Skeletal muscle tissue (tissue), 4 donors: ENCODE measurements around the gene BMPR2. TPM values are rescaled to one million over a fixed set of nuclear protein-coding genes. Genes with fewer than 3 reads are reported as not detected.
"Not testable (repeated sequence)": the region's sequence is repeated elsewhere in the genome, so short reads cannot be mapped to it uniquely, and the experiment has no call there.

Source experiments
- H3K27ac ChIP-seq: one replicate; pipeline ENCODE4 v1.7.0; 2013; ENCODE audit warnings: mild to moderate bottlenecking, low read depth, low read length, inconsistent platforms
- H3K27me3 ChIP-seq, 3 donors: one replicate each; pipeline ENCODE4 v1.7.0; 2013; ENCODE audit warnings: low read length in 3 of 3; ENCODE audit not compliant: control insufficient read depth in 3 of 3, insufficient read depth in 3 of 3
- H3K36me3 ChIP-seq, 3 donors: one replicate each; pipeline ENCODE4 v1.7.0; 2013; ENCODE audit warnings: low read length in 3 of 3; ENCODE audit not compliant: control insufficient read depth in 3 of 3, insufficient read depth in 3 of 3
- H3K4me1 ChIP-seq, 3 donors: one replicate each; pipeline ENCODE4 v1.7.0; 2013; ENCODE audit warnings: low read length in 3 of 3, mild to moderate bottlenecking in 3 of 3; ENCODE audit not compliant: control insufficient read depth in 3 of 3, insufficient read depth in 3 of 3
- H3K4me3 ChIP-seq, 3 donors: one replicate each; pipeline ENCODE4 v1.7.0; 2013; ENCODE audit warnings: low read length in 3 of 3
- H3K9ac ChIP-seq, 3 donors: one replicate each; pipeline ENCODE4 v1.7.0; 2013; ENCODE audit warnings: low read length in 3 of 3, mild to moderate bottlenecking in 3 of 3, moderate library complexity in 2 of 3, low read depth in 1 of 3
- H3K9me3 ChIP-seq, 3 donors: one replicate each; pipeline ENCODE4 v1.7.0; 2013; ENCODE audit warnings: low read length in 3 of 3; ENCODE audit not compliant: control insufficient read depth in 3 of 3
- total RNA-seq: library from RNA; depleted of rRNA; stranded (reverse); fragments of >200 nt; gene quantifications from one replicate; pipeline ENCODE4 v1.2.3, GENCODE V29; 2014
- donor health status: Osteomylitis.

The BMPR2 gene
- total RNA-seq, 1 donor from 2014 or later, result 24.0 TPM

- Histone ChIP-seq H3K9me3 (no peaks in the 10 kb centered on the region), H3K9ac (peak overlapping the region; percentile 86 to 98 (median 93)), H3K36me3 (no peaks in the 10 kb centered on the region), H3K4me3 (peak overlapping the region; percentile 86 to 97 (median 90)), H3K27me3 (no peaks in the 10 kb centered on the region), H3K27ac (peak overlapping the region; percentile 99), H3K4me1 (peaks cover 17 to 24% (median 23%) of the 10 kb centered on the region in 3 donors)
Observed at GRCh38 chr2:202378662-202379358, 2.7 kb downstream of the BMPR2 start.

DNA sequence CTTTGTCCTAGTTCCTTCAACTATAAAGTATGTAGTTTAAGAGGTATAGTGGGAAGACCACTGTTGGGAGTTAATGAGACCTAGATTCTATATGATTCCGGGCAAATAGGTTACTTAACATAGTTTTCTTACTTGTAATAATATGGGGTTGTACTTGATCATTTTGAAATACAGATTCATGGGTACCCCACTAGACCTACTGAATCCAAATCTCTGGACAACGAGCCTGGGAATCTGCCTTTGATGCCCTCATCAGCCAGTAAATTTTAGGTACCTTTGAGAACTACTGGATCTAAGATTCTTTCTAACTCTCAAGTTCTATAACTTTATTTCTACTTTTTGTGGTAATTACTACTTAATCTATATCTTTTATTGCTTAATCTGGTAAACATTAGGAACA lies 6.6 kb downstream of the BMPR2 start:
- H3K27ac ChIP-seq, result no peak overlapping the region
- no peaks in the 10 kb centered on the region for H3K36me3 ChIP-seq
- H3K9ac ChIP-seq, result no peak overlapping the region
- no peak overlapping the region for H3K4me3 ChIP-seq
- peaks cover 10 to 20% (median 18%) of the 10 kb centered on the region in 3 donors for H3K4me1 ChIP-seq
- H3K9me3 ChIP-seq, result no peaks in the 10 kb centered on the region
- H3K27me3 ChIP-seq, result no peaks in the 10 kb centered on the region

- H3K9me3 ChIP-seq, H3K27ac ChIP-seq, H3K27me3 ChIP-seq, H3K9ac ChIP-seq, H3K4me3 ChIP-seq, H3K36me3 ChIP-seq: not testable (repeated sequence)
- H3K4me1 ChIP-seq, result peaks cover 3 to 12% (median 7%) of the 10 kb centered on the region in 3 donors
Observed at GRCh38 chr2:202386495-202386894, 10.4 kb downstream of the BMPR2 start.

DNA sequence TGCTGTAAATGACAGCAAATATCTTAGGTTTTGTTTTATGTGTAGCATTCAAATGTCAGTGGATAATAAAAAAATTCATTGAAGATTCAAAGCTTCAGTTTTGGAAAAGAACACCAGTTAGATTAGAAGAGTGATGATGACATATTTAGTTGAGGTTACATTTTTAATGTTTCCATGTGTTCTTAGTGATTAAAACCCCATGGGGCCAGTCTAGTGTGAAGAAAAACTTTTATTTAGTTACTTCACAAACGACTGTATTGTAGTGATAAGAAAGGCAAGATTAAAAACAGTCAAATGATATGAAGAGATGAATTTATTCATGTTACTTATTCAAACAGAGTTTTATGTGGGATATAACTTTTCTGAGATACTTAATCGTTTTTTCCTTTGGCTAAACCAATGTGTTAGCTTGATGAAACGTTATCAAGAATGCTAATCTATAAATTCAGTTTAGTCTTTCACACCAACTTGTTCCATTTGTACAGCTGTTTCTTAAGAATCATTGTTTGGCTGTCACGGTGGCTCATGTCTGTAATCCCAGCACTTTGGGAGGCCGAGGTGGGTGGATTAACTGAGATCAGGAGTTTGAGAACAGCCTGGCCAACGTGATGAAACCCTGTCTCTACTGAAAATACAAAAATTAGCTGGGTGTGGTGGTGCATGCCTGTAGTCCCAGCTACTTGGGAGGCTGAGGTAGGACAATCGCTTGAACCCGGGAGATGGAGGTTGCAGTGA lies 11.6 kb downstream of the BMPR2 start:
- Histone ChIP-seq H3K36me3 (no peaks in the 10 kb centered on the region), H3K9ac (no peak overlapping the region), H3K9me3 (no peaks in the 10 kb centered on the region), H3K27me3 (no peaks in the 10 kb centered on the region), H3K4me3 (no peak overlapping the region), H3K4me1 (peaks cover 2 to 10% (median 6%) of the 10 kb centered on the region in 3 donors), H3K27ac (no peak overlapping the region)

GRCh38 chr2:202400941-202401340 lies 24.8 kb downstream of the BMPR2 start:
- Histone ChIP-seq H3K9me3 (no peaks in the 10 kb centered on the region), H3K27me3 (no peaks in the 10 kb centered on the region), H3K9ac (no peak overlapping the region), H3K36me3 (peaks cover 0 to 2% (median 0%) of the 10 kb centered on the region in 3 donors), H3K4me3 (no peak overlapping the region), H3K27ac (no peak overlapping the region), H3K4me1 (no peaks in the 10 kb centered on the region)

- H3K4me3 ChIP-seq, result no peak overlapping the region
- H3K27ac ChIP-seq, result no peak overlapping the region
- H3K9ac ChIP-seq, result no peak overlapping the region
- peaks cover 0 to 2% (median 0%) of the 10 kb centered on the region in 3 donors for H3K36me3 ChIP-seq
- no peaks in the 10 kb centered on the region for H3K9me3 ChIP-seq
- H3K27me3 ChIP-seq, result no peaks in the 10 kb centered on the region
- peaks cover 0 to 7% (median 2%) of the 10 kb centered on the region in 3 donors for H3K4me1 ChIP-seq
Observed at GRCh38 chr2:202405798-202406197, 29.7 kb downstream of the BMPR2 start.

- Histone ChIP-seq H3K27me3 (no peaks in the 10 kb centered on the region), H3K9me3 (no peaks in the 10 kb centered on the region), H3K4me3 (no peak overlapping the region), H3K36me3 (peaks cover 0 to 2% (median 0%) of the 10 kb centered on the region in 3 donors), H3K9ac (no peak overlapping the region), H3K4me1 (peaks cover 0 to 7% (median 2%) of the 10 kb centered on the region in 3 donors), H3K27ac (no peak overlapping the region)
Observed at GRCh38 chr2:202406445-202406978, 30.4 kb downstream of the BMPR2 start.

DNA sequence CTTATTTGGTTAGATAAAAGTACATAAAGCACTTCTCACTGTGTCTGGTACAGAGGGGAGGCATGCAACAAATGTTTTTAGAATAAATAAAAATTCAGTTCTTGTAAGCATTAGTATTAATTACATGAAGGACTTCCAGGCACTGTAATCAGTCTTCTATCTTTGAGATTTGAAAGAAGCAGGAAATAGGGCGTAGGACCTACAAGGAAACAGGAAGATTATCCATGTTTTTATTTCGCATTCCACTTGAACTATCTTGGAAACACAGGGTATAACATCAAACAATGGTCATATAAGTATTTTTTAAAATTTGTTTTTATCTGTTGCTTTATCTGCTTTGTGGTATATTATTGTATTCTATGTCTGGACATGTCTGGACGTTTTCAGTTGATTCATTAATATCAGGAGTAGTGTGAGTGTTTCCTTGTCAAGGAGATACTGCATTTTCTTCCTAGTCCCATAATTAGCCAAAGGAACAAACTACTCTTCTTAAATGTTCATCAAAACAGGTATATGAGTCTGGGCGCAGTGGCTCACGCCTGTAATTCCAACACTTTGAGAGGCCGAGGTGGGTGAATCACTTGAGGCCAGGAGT lies 32.5 kb downstream of the BMPR2 start:
- Histone ChIP-seq H3K9ac (no peak overlapping the region), H3K4me1 (peaks cover 0 to 7% (median 2%) of the 10 kb centered on the region in 3 donors), H3K36me3 (no peaks in the 10 kb centered on the region), H3K27ac (no peak overlapping the region), H3K4me3 (no peak overlapping the region), H3K9me3 (no peaks in the 10 kb centered on the region), H3K27me3 (no peaks in the 10 kb centered on the region)

DNA sequence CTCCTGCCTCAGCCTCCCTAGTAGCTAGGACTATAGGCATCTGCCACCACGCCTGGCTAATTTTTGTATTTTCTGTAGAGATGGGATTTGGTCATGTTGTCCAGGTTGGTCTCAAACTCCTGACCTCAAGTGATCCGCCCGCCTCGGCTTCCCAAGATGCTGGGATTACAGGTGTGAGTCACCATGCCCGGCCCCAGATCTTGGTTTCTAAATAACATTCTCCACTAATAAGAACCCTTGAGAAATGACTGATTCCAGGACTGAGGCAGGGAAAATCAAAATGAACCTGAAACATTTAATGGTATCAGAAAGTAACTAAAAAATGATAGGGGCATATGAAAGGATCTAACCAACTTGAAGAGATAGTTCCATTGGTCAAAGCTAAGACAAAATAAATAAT lies 34.0 kb downstream of the BMPR2 start:
- Histone ChIP-seq H3K36me3 (no peaks in the 10 kb centered on the region), H3K27ac (no peak overlapping the region), H3K27me3 (no peaks in the 10 kb centered on the region), H3K4me3 (no peak overlapping the region), H3K4me1 (peaks cover 0 to 7% (median 2%) of the 10 kb centered on the region in 3 donors), H3K9me3 (no peaks in the 10 kb centered on the region), H3K9ac (no peak overlapping the region)

- H3K36me3 ChIP-seq, result no peaks in the 10 kb centered on the region
- peaks cover 0 to 6% (median 2%) of the 10 kb centered on the region in 3 donors for H3K4me1 ChIP-seq
- H3K4me3 ChIP-seq, result no peak overlapping the region
- H3K9ac ChIP-seq, result no peak overlapping the region
- H3K27ac ChIP-seq, result no peak overlapping the region
- no peaks in the 10 kb centered on the region for H3K27me3 ChIP-seq
- no peaks in the 10 kb centered on the region for H3K9me3 ChIP-seq
Observed at GRCh38 chr2:202411097-202411496, 35.0 kb downstream of the BMPR2 start.
